BE2C (cell line): ENCODE results near the gene SPHK1.

Experiments used
- DNase-seq: peaks from one replicate; pipeline ENCODE4 v3.0.0-alpha.2; 2020
- H3K27me3 ChIP-seq: fragments of 250-450 bp; sonication (Bioruptor Pico); 2 replicates; pipeline ENCODE4 v1.5.1; 2020; ENCODE audit warnings: mild to moderate bottlenecking
- H3K36me3 ChIP-seq: fragments of 250-450 bp; sonication (Bioruptor Pico); 2 replicates; pipeline ENCODE4 v1.5.1; 2020; ENCODE audit warnings: mild to moderate bottlenecking
- H3K4me1 ChIP-seq: fragments of 250-450 bp; sonication (Bioruptor Pico); 2 replicates; pipeline ENCODE4 v1.5.1; 2020
- H3K4me3 ChIP-seq: 2 replicates; pipeline ENCODE4 v1.5.1; 2011; ENCODE audit warnings: low read depth, low read length
- H3K9me3 ChIP-seq: fragments of 250-450 bp; sonication (Bioruptor Pico); 2 replicates; pipeline ENCODE4 v1.5.1; 2020
- CTCF ChIP-seq: IDR thresholded peaks from 2 replicates; pipeline ENCODE4 v1.5.1; 2012; ENCODE audit warnings: mild to moderate bottlenecking, low read depth, low read length

SPHK1 gene

GRCh38 chr17:76408037-76408849 lies 23.8 kb downstream of the SPHK1 start:
- DNase-seq, result peak; percentile 75
- TF ChIP-seq CTCF, result peak; percentile 96
- Histone ChIP-seq H3K4me1 (peaks cover 33% of the 10 kb centered on the region), H3K9me3 (no peaks in the 10 kb centered on the region), H3K36me3 (peaks cover 29% of the 10 kb centered on the region), H3K4me3 (no peak overlapping the region), H3K27me3 (no peaks in the 10 kb centered on the region)

GRCh38 chr17:76410328-76410965 lies 26.0 kb downstream of the SPHK1 start:
- peaks cover 9% of the 10 kb centered on the region for H3K36me3 ChIP-seq

GRCh38 chr17:76411247-76411646 lies 26.8 kb downstream of the SPHK1 start:
- peaks cover 6% of the 10 kb centered on the region for H3K36me3 ChIP-seq
- no peaks in the 10 kb centered on the region for H3K9me3 ChIP-seq
- TF ChIP-seq CTCF, result no peak
- no peak for DNase-seq
- peaks cover 40% of the 10 kb centered on the region for H3K4me1 ChIP-seq
- H3K27me3 ChIP-seq, result no peaks in the 10 kb centered on the region
- H3K4me3 ChIP-seq, result no peak overlapping the region

More at GRCh38 chr17:76410328-76410965, 26.0 kb downstream of the SPHK1 start:
- Histone ChIP-seq H3K4me3 (no peak overlapping the region), H3K4me1 (peaks cover 44% of the 10 kb centered on the region), H3K27me3 (no peaks in the 10 kb centered on the region), H3K9me3 (no peaks in the 10 kb centered on the region)
- no peak for DNase-seq
- no peak for TF ChIP-seq CTCF

- H3K9me3 ChIP-seq, result no peaks in the 10 kb centered on the region
- no peaks in the 10 kb centered on the region for H3K27me3 ChIP-seq
- TF ChIP-seq CTCF, result no peak
- peak; percentile 98 for DNase-seq
- H3K36me3 ChIP-seq, result peaks cover 4% of the 10 kb centered on the region
- peaks cover 36% of the 10 kb centered on the region for H3K4me1 ChIP-seq
- peak overlapping the region; percentile 31 for H3K4me3 ChIP-seq
Observed at GRCh38 chr17:76414334-76415295, 30.2 kb downstream of the SPHK1 start.

- H3K4me1 ChIP-seq, result peaks cover 36% of the 10 kb centered on the region
Observed at GRCh38 chr17:76415786-76416185, 31.4 kb downstream of the SPHK1 start.

More at GRCh38 chr17:76415786-76416185, 31.4 kb downstream of the SPHK1 start:
- Histone ChIP-seq H3K9me3 (no peaks in the 10 kb centered on the region; the same call in 1 of the 2 replicates), H3K4me3 (no peak overlapping the region), H3K27me3 (no peaks in the 10 kb centered on the region), H3K36me3 (peaks cover 4% of the 10 kb centered on the region)
- TF ChIP-seq CTCF, result no peak
- DNase-seq, result no peak
